Ovary (tissue), 3 donors: ENCODE measurements around the gene GPM6B.

Experiments used
- CTCF ChIP-seq, 3 donors: fragments of 450-650 bp in 2 of 3; fragments of 200-600 bp in 1 of 3; IDR thresholded peaks; one replicate each; pipeline versions ENCODE4 v1.5.1 to v1.8.0; 2016 to 2022; ENCODE audit warnings: antibody characterized with exemption in 3 of 3, mild to moderate bottlenecking in 1 of 3
- EP300 ChIP-seq: sonication (generic); formaldehyde crosslinking; IDR thresholded peaks from one replicate; pipeline ENCODE4 v1.6.1; 2017; ENCODE audit warnings: antibody characterized with exemption
- POLR2A ChIP-seq: fragments of 450-650 bp; IDR thresholded peaks from one replicate; pipeline ENCODE4 v1.6.1; 2017; ENCODE audit warnings: antibody characterized with exemption, mild to moderate bottlenecking, moderate library complexity
- donor health status: DM: no; HTN: no; CAD: no.

GRCh38 chrX:13815664-13816063 lies 1.2 kb downstream of the GPM6B start:
- TF ChIP-seq CTCF (IDR thresholded peaks at IDR 0.05) (no peak), EP300 (no peak), POLR2A (no peak)
